Stimulated activated CD4-positive, alpha-beta T cell treated with anti-CD3 and anti-CD28 coated beads, TNF-alpha, amount 100 ng/mL, for 48 hours (primary cell): ENCODE measurements around the gene TIMP3.

Experiments
- DNase-seq, 3 donors: peaks; one replicate each; pipeline ENCODE4 v3.0.0-alpha.2; 2020; ENCODE audit warnings: low read depth in 3 of 3

TIMP3 gene

GRCh38 chr22:32806296-32806695, 4.8 kb downstream of the TIMP3 start:
- DNase-seq = no peak

- no peak for DNase-seq
These were observed 6.5 kb downstream of the TIMP3 start for GRCh38 chr22:32808038-32808445.

GRCh38 chr22:32809786-32810554, 8.5 kb downstream of the TIMP3 start:
- no peak for DNase-seq

- no peak for DNase-seq
These were observed 9.1 kb downstream of the TIMP3 start for GRCh38 chr22:32810555-32811133.

GRCh38 chr22:32811788-32812545, 10.5 kb downstream of the TIMP3 start:
- no peak for DNase-seq

GRCh38 chr22:32814285-32814860, 12.9 kb downstream of the TIMP3 start:
- no peak for DNase-seq

GRCh38 chr22:32815059-32815458, 13.6 kb downstream of the TIMP3 start:
- no peak for DNase-seq

GRCh38 chr22:32815943-32816342, 14.4 kb downstream of the TIMP3 start:
- DNase-seq = no peak

- DNase-seq = no peak
These were observed 15.7 kb downstream of the TIMP3 start for GRCh38 chr22:32817137-32817730.

- no peak for DNase-seq
These were observed 17.1 kb downstream of the TIMP3 start for GRCh38 chr22:32818446-32819115.

GRCh38 chr22:32819120-32819519, 17.6 kb downstream of the TIMP3 start:
- DNase-seq = no peak

- no peak for DNase-seq
These were observed 18.9 kb downstream of the TIMP3 start for GRCh38 chr22:32820131-32821119.

GRCh38 chr22:32822179-32822877, 20.8 kb downstream of the TIMP3 start:
- DNase-seq = no peak

- DNase-seq = no peak
These were observed 21.7 kb downstream of the TIMP3 start for GRCh38 chr22:32823024-32823730.

- DNase-seq = no peak
These were observed 23.2 kb downstream of the TIMP3 start for GRCh38 chr22:32824531-32825312.

- DNase-seq = no peak
These were observed 25.0 kb downstream of the TIMP3 start for GRCh38 chr22:32826537-32826936.

- DNase-seq = no peak
These were observed 25.6 kb downstream of the TIMP3 start for GRCh38 chr22:32827049-32827602.

- no peak for DNase-seq
These were observed 26.6 kb downstream of the TIMP3 start for GRCh38 chr22:32828150-32828549.
